Stimulated activated CD8-positive, alpha-beta memory T cell treated with anti-CD3 and anti-CD28 coated beads, Interleukin-15, amount 100 ng/mL, for 1 hour (primary cell): ENCODE results near the gene MYBPH.

Experiments used
- DNase-seq: peaks from one replicate; pipeline ENCODE4 v3.0.0-alpha.2; 2020; ENCODE audit warnings: low read depth

MYBPH gene

DNA sequence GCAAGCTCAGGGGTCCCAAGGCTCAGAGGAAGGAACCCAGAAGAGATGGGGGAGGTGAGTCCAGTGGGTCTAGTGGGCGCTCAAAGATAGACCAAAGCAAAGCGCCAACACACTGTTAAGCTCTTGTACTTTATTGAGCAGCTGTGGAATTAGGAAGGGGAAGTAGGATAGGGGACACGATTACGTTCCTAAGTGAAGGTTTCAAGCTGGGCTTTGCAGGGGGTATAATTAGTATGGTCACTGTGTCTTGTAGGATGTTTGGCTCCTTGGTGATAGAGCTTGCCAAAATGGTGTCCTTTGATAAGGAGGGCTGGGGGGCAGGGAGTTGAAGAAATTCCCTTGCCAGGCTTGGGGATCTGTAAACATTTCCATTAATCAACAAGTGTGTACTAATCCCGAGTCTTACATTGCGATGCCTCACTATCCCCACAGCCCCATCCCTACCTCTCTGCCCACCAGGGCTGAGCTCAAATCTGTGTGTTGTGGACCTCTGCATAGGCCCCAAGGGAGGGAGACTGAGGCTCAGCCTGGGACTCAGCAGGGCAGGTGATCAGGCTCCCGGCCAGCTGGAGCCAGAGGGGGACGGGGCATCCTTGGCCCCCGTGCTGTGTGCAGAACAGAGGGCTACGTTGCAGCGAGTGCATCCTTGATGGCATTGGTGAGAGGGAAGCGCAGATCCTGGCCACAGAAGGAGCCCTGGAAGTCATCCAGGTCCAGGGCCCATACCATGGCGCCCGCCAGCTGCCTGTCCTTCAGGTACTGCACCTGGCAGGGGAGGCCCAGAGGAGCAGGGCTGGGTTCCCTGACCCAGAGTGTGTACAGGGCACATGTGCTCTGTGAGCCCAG, 3.4 kb upstream of the MYBPH start:
- no peak for DNase-seq

DNA sequence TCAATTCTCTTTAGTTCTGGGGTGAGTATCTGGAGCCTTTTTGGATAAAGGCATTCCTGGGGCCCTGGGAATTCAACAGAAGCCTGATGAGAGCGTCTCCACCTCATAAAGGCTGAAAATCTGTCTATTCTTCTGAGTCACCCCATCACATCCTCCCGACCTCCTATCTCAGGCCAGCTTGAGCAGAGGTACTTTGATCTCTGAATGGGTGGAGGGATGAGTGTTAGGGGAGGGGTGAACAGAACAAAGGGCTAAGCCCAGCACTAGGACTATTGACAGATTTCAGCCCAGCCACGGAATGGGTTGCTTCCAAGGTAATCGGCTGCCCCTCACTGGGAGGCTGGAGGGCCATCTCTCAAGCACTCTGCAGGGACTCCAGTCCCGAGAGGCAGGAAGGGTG, 2.5 kb upstream of the MYBPH start:
- DNase-seq = no peak

DNA sequence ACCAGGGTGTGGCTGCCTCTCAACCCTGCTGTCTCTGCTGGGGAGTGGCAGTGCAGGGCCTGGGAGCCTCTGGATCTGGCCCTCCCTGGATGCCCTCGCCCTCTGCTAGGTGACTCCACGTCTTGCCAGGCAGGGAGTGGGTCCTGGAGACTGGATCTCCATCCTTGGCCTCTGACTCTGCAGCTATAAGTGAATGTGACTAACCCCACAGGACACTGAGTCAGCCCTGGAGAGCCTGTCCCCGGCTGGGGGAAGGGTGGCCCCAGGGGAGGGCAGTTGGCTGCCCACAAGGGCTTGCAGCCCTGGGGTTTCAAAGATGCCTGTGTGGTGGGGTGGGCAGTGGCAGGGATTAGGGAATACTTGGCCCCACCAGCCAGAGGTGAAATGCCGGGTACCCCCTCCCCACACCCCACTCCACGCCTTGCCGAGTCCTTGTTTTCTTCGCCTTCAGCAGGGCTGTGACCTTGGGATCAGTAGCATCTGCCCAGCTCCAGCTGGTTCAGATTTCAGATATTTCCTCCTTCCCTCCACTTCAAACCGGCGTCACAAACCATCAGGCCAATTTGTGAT, 1.9 kb upstream of the MYBPH start:
- no peak for DNase-seq

DNA sequence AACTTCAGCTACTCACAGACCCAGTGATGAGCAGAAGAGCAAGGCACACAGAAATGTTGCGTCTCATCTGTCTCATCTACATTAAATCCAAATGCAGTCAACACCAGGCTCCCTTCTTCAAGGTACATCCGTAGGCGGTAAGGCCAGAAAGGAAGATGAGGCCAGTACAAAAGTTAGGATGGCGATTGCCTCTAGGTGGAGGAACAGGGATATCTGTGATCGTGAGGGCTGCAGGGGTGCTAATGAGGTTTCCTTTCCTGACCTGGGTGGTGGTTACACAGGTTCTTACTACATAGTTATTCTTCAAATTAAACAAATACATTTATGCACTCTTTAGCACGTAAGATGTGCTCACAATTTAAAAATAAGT, 1.4 kb upstream of the MYBPH start:
- DNase-seq = no peak

DNA sequence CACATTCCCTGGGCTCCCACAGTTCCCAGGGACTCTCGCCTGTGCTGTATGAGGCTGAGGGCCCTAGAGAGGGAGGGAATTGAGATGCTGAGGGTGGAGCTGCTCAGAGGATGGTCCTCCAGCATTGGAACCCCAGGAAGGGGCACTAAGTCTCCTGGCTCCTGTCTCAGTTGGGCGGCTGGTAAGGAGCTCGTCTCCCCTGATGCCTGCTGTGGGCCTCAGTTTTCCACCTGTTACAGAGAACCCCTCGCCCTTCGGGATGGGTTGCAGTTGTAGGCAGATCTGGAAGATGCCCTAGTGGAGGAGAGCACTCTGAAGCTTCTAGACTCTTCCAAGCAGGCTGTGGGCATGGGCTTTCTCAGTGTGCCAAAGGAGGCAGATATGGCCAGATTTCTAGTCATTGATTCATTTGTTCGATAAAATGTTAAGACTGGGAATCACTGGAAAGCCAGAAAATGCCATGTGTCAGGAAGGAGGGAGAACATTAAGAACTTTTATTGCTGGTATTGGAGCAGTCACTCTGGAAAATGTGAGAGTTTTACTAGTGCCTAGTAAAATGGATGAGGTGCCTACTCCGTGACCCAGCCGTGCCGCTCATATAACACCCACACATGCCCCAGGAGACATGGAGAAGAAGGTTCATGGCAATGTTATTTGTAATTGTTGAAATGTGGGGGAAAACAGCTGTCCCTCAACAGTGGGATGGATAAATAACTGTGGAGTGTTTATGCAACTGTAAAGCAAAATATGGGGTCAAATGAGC, 828 bp upstream of the MYBPH start:
- DNase-seq = no peak

DNA sequence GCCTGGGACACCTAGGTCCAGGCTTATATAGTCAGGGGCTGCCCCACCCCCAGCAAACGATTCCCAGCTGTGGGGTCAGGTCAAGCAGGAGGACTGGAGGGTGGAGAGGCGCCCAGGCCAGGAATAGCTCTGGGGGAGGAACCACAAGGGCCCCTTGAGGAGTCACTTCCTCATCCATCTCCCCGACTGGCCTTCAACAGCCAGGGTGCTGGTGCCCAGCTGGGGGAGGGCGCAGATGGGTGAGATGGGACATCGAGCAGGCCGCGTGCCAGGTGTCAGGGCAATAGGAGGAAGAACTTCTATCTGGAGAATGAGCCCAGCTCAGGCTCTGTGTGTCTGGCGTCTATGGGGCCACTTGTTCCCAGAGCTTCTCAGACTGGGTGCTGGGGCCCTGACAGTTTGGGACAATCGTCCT, 208 bp upstream of the MYBPH start:
- no peak for DNase-seq

DNA sequence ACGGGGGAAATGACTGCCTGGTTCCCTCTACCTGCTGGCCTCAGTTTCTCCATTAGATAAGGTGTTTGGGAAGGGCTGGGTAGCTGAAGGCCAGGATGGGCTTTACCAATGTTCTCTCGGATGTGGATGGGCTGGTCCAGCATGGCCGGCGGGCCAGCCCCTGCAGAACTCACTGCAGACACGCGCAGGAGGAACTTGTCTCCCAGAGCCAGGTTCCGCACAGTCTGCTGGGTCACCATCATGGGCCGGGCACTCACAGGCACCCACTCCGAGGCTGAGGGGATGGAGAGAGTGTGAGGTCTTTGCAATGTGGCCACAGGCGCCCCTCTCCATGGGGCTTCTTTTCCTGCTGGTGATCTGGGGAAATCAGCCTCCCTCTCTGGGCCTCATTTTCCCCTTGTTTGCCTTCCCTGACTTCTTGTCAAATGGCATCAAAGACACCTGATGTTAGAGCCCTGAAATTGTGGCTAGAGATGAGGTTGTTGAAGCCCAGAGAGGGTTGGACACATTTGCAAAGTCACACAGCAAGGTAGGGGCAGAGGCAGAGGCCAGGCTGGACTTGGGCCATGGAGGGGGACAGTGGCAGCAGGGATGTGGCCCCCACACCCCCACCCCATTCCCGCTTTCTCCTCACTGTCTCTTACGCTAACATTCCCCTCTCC, 1.2 kb downstream of the MYBPH start:
- DNase-seq = no peak

DNA sequence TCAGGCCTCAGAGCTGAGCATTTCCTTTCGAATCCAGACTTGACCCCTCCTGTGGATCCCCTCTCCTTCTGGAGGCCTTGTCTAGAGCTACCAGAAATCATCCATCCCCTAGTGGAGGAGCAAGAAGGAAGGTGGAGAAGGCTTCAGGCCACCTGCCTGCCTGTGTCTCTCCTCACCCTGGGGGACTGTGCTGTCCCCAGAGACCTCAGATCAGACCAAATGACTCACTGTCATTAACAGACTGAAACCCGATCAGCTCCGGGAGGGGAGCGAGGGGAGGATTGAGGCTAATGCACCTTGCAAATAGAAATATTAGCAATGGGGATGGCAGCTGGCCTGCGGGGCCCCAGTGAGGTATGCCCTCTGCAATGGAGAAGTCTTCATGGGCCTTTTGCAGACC, 2.1 kb downstream of the MYBPH start:
- DNase-seq = no peak

DNA sequence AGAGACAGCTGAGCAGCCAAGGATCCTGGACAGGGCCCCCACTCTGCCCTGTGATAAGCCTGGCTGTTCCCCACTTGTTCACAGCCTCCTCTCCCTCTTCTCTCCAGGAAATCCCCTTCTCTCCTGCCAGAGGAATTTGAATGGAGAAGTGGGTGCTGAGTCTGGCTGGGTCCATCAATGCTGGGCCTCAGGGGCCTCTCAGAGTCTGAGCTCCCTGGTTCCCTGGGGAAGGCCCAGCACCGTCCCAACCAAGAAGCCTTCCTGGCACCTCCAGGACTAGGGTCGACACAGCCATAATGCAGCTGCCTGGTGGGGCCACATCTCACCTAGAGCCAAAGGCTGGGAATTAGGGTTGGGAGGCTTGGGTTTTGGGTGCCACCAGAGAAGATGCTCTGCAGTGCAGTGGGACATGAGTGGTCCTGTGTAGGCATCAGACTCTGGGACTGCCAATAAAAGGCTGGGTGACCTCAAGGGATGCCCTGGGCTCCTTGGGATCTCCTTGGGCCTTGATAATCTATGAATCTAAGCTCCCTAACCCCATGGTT, 2.5 kb downstream of the MYBPH start:
- DNase-seq = no peak

DNA sequence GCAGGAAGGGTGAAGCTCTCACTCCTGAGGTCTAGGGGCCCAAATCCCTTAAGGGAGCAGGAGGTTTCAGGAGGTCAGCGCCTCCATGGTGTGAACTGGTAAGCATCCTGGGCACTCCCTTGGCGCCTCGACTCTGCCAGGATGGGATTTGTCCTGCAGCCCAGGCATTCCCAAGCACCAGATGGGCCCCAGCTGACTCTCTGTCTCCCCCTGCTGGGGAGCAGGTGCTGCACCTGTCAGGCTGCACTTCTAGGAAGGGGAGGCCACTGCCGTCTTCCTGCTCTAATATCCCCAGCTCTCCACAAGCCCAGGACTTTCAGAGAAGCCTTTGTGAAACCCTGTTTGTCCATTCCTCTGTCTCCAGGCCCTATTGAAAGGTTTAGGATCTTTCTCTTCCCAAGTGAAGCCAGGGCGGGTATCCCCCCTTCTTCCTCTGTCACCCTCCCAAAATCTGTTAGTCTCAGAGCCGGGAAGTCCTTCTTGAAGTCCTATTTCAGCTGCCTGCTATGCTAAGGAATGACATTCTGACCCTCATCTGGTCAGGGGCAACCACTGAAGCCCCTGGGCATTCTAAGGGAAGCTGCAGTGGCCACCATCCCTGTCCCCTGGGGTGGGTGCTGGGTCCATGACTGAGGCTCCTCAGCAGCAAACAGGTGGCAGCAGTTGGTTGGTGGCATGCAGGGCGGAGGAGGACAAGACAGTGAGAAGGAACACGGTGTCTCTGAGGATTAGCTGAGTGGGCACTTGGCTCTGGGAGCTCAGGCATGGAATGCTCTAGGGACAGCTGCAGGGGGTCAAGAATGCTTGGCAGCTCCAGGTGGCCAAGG, 3.2 kb downstream of the MYBPH start:
- DNase-seq = peak; percentile 6

DNA sequence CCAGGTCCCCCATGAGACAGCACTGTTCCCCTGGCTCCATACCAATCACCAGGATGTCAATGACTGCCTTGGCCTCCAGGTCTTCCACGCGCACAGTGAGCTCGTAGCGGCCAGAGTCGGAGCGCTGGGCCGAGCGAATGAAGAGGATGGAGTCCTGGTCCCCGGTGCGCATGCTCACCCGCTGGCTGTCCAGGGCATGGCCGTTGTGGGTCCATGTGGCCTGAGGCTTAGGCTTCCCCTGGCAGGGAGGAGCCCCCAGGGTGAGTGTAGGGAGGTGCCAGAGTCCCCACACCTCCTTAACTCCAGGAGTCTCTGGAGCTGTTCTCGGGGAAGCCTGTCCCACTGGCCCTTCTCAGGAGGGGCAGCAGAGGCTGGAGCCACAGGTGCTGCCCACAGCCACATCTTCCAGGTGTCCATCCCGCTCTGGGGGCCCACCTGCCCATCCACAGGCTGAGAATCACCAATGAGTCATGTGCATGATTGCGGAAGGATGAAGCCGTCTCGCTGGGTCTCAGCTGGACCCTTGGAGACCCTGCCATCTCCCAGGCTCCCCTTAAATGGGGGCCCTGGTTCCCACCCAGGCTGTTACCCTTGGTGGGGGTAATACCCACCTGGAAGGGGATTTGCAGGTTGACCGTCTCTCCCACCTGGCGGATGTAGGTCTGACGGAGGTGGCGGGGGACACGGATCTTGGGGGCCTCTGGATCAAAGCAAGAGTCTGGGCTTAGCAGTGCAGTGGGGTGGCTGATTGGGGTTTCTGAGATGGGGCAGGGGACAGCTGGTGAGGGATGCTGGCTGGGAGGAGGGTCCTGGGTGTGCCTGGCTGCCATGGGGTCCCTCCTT, 4.1 kb downstream of the MYBPH start:
- no peak for DNase-seq

DNA sequence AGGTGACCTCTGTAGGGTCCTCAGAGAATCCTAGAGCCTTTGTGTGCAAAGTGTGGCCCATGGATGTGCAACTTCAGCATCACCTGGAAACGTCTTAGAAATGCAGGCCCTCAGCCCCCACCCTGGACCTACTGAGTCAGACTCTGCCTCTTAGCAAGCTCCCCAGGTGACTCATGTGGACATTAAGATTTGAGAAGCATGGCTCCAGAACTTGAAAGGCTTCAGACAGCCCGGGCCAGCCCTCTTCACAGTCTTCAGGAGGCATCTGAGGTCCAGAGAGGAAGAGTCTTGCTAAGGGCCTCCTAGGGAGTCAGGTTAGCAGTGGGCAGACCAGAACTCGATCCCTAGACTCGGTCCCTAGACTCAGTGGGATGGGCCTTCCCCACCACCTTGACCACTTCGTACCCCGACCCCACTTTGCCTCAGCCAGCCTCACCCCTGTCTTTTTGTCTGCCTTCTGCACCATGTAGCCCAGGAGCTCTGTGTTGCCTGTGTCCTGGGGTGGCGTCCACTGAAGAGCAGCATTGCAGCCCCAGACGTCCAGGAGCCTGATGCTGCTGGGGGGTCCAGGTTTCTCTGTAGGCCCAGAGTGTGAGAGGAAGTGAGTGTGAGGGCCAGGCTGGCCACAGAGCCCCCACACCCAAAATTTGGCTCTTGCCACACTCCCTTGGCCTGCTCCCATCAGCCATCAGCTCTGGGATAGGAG, 4.8 kb downstream of the MYBPH start:
- DNase-seq = no peak

DNA sequence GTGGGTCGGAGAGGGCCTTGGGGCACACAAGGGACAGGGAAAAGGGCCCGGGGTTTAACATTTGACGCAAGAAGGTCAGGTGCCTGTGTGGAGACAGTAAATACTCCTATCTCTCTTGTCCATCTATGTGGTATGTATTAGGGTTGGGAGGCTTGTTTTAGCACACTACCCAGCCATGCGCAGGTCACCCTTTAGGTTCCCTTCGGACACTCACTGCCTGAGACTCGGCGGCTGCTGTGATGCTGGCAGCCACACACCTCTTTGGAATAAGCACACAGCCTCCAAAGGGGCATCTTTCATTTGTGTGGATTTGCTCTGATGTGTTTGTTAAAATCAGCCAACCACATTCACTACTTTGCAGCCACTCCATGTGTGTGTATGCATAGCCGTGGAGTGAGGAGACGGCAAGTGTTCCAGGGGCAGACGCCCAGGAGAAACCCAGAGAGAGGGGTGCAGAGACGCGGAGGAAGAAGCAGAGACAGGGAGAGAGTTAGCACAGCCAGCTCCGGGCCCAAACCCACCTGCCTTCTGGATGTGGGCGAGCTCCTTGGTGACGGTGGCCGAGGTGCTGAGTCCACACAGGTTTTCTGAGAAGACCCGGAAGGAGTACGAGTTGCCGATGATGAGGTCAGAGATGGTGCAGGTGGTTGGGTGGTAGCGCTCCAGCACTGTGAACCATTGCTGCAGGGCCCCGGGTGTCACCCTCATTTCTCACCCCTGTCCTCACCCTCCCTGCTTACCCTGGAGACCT, 5.7 kb downstream of the MYBPH start:
- DNase-seq = no peak

DNA sequence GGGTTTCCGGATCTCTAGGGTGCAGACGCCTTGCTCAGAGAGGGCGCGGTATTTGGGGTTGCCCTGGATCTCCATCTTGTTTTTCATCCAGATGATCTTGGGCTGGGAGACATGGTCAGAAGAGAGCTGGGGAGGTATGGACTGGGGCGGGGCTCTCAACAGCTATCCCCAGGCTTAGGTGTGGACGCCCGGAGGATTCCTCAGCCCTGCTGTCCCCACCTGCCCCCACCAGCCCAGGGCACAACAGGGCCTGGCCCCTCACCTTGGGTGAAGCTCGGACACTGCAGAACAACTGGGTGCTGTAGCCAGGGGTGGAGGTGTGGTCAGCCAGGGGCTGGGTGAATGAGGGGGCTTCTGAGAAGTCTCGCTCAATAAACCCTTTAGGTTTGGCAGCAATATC, 6.6 kb downstream of the MYBPH start:
- DNase-seq = no peak

DNA sequence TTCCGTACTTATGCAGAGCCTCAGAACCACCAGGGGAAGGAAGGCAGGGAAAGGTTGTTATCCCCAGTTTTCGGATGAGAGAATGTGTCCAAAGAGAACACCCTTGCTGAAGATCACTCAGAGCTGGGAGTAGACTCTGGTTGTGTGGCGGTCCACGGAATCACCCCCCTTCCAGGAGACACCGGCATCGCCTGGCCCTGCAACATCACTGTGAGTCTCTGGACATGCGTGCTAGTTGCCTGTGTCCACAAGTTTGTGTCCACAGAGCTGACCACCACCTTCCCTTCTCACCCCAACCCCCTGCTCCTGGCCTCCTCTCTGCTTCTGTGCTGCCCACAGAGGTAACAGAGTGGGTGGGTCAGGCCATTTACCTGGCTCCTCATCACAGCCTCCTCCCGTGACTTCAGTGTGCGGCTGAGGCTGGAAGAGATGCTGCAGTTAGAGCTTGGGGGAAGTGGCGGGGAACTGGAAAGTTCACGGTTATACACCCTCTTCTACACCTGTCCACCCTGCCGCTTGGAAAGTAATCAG, 7.3 kb downstream of the MYBPH start:
- DNase-seq = no peak

DNA sequence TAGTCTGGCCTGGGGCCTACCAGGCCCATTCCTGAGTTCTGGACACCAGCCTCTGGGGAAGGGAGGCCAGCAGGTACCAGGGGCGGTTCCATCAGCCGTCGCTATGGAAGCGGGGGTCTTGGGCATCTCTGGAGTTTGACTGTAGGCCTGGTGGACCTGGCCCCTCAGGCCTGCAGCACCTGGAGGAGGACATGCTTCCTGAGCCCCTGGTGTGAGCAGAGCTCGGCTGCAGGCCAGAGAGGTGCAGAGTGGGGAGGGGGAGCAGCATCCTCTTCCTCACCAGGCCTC, 7.8 kb downstream of the MYBPH start:
- DNase-seq = no peak

DNA sequence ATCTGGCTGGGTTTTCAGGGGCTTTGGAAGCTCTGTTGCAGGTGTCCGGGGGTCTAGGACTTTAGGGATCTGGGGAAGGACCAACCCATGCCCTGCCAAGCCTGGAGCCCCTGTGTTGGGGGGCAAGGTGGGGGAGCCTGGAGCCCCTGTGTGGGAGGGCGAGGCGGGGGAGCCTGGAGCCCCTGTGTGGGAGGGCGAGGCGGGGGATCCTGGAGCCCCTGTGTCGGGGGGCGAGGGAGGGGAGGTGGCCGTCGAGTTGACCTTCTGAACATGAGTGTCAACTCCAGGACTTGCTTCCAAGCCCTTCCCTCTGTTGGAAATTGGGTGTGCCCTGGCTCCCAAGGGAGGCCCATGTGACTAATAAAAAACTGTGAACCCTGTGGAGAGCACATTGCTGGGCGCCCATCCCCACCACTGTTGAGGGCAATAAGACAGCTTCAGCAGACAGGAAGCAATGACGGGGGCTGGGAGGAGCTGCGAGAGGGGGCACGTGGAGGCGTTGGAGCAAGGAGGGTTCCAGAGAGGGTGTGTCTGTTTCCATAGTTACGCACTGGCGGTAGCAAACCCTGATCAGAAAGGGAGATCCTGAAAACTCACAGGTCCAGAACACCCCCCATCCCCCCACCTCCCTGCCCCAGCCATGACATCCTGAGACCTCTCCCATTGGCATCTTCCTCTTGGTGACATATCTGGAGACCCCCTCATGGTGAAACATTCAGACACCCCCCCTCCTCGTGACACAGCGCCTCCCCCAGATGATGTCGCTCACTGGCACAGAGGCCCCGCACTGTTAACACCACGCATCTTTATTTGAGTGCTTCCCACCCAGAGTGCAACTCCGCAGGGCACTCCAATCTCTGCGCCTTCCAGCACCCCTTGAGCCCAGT, 8.4 kb downstream of the MYBPH start:
- DNase-seq = no peak
